HTR-8/SVneo (cell line): ENCODE results near the gene STXBP6.

Experiments used
- DNase-seq: peaks from one replicate; pipeline ENCODE4 v3.0.0; 2011; ENCODE audit warnings: low spot score, mixed read lengths; ENCODE audit not compliant: insufficient read length
- FAIRE-seq: peaks from 2 replicates; lab custom pipeline; 2011; peaks lifted over from hg19 to GRCh38; lab: Jason Lieb, UNC

The STXBP6 gene

DNA sequence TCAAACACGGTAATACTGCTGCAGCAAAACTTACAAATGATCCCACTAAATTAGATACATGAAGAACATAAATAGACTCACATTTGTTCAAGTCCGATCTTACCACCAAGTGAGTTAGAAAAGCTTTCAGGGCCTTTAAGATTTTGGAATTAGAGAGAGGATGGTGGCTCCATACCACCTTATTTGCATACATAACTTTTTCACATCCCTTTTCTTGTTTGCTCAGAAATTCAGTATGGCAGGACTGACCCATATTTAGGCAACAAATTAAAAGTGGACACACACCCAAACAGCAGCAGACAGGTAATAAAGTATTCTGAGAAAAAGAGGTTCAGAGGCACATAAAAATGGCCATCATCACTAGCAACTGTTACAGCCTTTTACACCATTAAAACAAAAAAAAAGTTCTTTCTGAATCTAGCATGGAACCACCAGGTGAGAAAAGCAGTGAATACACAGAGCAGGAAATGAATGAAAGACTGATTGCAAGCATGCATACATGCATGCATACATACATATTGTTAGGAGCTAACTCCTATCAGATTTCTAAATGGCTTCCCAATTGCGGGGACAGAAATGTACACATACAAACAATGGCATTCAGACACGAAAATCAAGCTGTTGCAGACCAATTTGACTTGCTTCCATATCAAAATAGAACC lies 23.3 kb downstream of the STXBP6 start:
- DNase-seq, result no peak
- FAIRE-seq, result no peak

DNA sequence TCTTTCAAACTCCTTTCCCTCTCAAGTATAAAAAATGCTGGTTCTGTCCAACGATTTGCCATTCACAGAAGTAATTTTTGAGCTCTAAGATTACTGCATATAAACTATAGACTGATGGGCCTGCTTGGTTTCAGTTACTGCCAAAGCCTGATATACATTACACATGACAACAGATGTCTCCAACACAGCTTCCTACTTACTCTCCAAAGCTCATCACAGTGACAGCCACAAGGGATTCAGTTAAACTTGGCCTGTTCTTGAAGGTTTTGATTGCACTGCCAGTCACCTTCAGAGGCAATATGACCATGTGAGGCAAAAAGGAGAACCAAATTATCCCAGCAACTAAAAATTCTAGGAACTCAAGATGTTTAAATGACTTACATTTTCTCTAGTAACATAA lies 30.1 kb downstream of the STXBP6 start:
- DNase-seq (no peak), FAIRE-seq (no peak)

- FAIRE-seq (no peak), DNase-seq (no peak)
Measured at GRCh38 chr14:25017562-25017961, 32.4 kb downstream of the STXBP6 start.

GRCh38 chr14:25015761-25016160 lies 34.2 kb downstream of the STXBP6 start:
- no peak for FAIRE-seq
- DNase-seq, result no peak

DNA sequence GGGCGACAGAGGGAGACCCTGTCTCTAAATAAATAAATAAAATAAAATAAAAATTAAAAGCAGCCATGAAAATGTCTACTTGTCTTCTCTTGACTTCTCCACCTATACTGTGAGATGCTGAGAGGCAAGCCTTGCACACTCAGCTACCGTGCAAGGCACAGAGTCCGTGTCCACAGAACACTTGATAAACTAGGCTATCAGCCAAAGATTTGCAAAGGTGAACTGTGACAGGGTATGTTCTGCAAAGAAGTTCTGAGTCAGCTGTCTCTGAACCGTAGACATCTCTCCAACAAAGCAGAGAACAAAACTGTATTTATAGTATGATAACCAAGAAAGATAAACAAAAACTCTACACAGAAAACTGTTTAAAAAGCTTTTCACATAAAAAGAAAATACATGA lies 35.5 kb downstream of the STXBP6 start:
- FAIRE-seq (no peak), DNase-seq (no peak)

- DNase-seq (no peak), FAIRE-seq (no peak)
Measured at GRCh38 chr14:25011095-25011494, 38.9 kb downstream of the STXBP6 start.

DNA sequence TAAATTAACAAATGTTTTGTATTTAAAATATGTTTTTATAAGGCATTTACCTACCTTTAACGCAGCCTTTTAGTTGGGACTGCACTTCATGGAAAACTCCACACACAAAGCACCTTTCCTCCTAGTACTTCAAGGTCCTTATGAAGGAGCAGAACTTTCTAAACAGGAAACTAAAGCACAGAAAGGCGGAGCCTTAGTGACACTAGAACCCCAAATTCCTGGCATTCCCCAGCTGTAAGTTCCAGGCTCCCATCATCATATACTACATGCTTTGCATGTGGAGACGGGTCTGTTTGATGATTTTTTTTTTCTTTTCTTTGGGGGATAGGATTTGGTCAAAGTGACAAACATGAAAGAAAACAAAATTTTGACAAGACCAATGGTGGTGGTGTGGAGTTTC lies 39.5 kb downstream of the STXBP6 start:
- FAIRE-seq, result no peak
- peak; percentile 12 for DNase-seq

- FAIRE-seq (peak; percentile 69), DNase-seq (peak; percentile 56)
Measured at GRCh38 chr14:25009891-25010290, 40.1 kb downstream of the STXBP6 start.

DNA sequence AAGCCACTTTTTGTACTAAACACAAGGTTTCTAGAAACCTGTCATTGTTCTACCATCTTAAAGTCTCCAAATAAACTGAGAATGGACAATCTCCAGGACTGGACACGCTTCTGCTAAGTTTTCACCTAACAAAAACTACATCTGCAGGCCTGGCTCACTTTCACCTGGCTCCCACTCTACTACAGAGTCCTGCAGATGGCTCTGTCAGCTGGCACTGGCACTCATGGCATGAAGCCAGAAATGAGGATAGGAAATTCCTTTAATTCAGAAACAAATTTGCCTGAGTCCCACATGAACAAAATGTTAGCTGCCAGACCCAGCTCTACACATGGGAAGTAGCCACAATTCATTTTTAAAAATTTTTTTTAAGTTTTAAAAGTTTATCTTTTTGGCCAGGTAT lies 42.1 kb downstream of the STXBP6 start:
- DNase-seq (peak; percentile 12), FAIRE-seq (peak; percentile 46)

- FAIRE-seq (peak; percentile 99), DNase-seq (peak; percentile 83)
Measured at GRCh38 chr14:25006961-25007795, 42.8 kb downstream of the STXBP6 start.

GRCh38 chr14:25006031-25006430 lies 43.9 kb downstream of the STXBP6 start:
- DNase-seq (no peak), FAIRE-seq (no peak)

DNA sequence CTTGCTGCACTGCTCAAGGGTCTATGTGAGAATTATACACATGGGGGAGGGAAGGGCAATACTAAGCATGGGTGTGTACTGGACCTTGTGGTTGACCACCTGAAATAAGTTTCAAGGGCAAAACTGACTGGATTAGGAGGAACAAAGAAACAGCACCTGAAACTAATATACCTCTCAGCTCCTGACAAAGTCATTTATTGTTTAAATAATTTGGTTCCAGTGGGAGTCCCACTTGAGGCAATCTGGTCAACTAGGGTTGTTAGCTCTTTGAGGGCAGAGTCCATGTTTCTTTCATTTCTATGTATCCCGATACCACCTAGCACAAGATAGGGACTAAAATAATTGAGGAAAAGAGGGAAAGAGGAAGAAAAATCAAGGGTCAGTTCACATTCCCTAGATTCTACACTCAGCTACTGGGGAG lies 45.5 kb downstream of the STXBP6 start:
- DNase-seq, result no peak
- FAIRE-seq, result no peak

- peak; percentile 92 for FAIRE-seq
- peak; percentile 18 for DNase-seq
Measured at GRCh38 chr14:25003537-25003936, 46.4 kb downstream of the STXBP6 start.

- FAIRE-seq (no peak), DNase-seq (no peak)
Measured at GRCh38 chr14:25001601-25002000, 48.3 kb downstream of the STXBP6 start.

- DNase-seq (peak; percentile 14), FAIRE-seq (peak; percentile 54)
Measured at GRCh38 chr14:25001156-25001555, 48.8 kb downstream of the STXBP6 start.

GRCh38 chr14:24999157-24999556 lies 50.8 kb downstream of the STXBP6 start:
- FAIRE-seq (peak; percentile 80), DNase-seq (no peak)

GRCh38 chr14:24996930-24997725 lies 52.8 kb downstream of the STXBP6 start:
- peak; percentile 84 for FAIRE-seq
- DNase-seq, result no peak

DNA sequence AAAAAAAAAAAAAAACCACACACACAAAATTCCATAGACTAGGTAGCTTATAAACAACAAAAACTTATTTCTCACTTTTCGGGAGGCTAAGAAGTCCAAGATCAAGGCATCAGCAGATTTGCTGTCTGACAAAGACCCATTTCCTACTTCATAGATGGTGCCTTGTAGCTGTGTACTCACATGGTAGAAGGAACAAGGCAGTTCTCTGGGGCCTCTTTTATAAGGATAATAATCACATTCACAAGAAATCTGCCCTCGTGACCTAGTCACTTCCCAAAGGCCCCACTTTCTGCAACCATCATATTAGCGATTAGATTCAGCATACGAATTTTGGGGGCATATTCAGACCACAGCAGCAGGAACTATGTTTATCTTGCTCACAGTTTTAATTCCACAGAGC lies 54.9 kb downstream of the STXBP6 start:
- no peak for FAIRE-seq
- DNase-seq, result no peak

DNA sequence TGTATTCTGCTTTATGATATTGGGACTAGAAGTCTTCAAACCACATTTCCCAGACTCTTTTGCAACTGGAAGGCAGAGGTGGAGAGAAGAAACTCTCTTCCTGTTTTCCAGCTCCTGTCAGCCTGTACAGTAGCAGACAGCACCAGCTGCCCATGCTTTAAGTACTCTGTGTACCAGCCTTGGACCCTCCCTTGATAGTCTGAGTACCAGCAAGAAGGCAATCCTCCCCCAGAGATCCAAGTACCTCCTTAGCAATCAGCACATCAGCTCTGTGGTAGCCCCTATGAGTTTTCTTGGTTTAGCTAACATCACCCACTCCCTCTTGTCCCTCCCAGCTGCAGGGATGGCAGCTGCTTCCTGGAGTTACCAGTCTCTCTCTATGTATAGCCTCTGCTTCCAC lies 56.3 kb downstream of the STXBP6 start:
- no peak for DNase-seq
- FAIRE-seq, result no peak

GRCh38 chr14:24992624-24993360 lies 57.2 kb downstream of the STXBP6 start:
- FAIRE-seq (peak; percentile 51), DNase-seq (no peak)
